Measurements from ENCODE around the gene STARD5.

STARD5 gene

GRCh38 chr15:81311752-81312464 is 12.0 kb downstream of the STARD5 start:
- TF ChIP-seq CTCF (IDR thresholded peaks at IDR 0.05; ENCODE audit: borderline replicate concordance, extremely low read depth, low read length, poor library complexity, severe bottlenecking) (no peak), EZH2 (IDR thresholded peaks at IDR 0.05; ENCODE audit: borderline replicate concordance, low read depth, low read length, severe bottlenecking) (no peak)
- Histone ChIP-seq H3K9me3 (ENCODE audit: insufficient read depth, low read length, severe bottlenecking) (no peaks in the 10 kb centered on the region), H3K36me3 (ENCODE audit: insufficient read depth, low read length) (peaks cover 81% of the 10 kb centered on the region), H3K9ac (ENCODE audit: low read depth, low read length) (no peak overlapping the region), H3K4me1 (ENCODE audit: insufficient read depth, low read length) (no peaks in the 10 kb centered on the region), H3K4me2 (ENCODE audit: insufficient read depth, low read length) (no peak overlapping the region), H3K4me3 (ENCODE audit: low read depth in 1 of 2, low read length in 2 of 2) (no peak overlapping the region), H3K27me3 (ENCODE audit: insufficient read depth, low read length, poor library complexity) (no peaks in the 10 kb centered on the region), H3K27ac (ENCODE audit: low read length) (no peak overlapping the region), H2AFZ (ENCODE audit: low read depth, low read length) (no peak overlapping the region), H3K79me2 (ENCODE audit: insufficient read depth, low read length) (no peaks in the 10 kb centered on the region), H4K20me1 (ENCODE audit: insufficient read depth, low read length) (no peaks in the 10 kb centered on the region; the same call in 1 of the 2 replicates)
- ATAC-seq (ENCODE audit: insufficient read depth, low read depth) (no peak), DNase-seq (no peak)

GRCh38 chr15:81310480-81310879 is 13.5 kb downstream of the STARD5 start:
- ATAC-seq (ENCODE audit: insufficient read depth, low read depth) = no peak

GRCh38 chr15:81309647-81310450 is 14.1 kb downstream of the STARD5 start:
- peaks cover 92% of the 10 kb centered on the region for H3K36me3 ChIP-seq (ENCODE audit: insufficient read depth, low read length)
- TF ChIP-seq EZH2 (IDR thresholded peaks at IDR 0.05; ENCODE audit: borderline replicate concordance, low read depth, low read length, severe bottlenecking) = no peak
- TF ChIP-seq CTCF (IDR thresholded peaks at IDR 0.05; ENCODE audit: borderline replicate concordance, extremely low read depth, low read length, poor library complexity, severe bottlenecking) = no peak
- peak; percentile 29; the same call in 1 of the 3 replicates for ATAC-seq (ENCODE audit: insufficient read depth, low read depth)
- no peaks in the 10 kb centered on the region for H3K9me3 ChIP-seq (ENCODE audit: insufficient read depth, low read length, severe bottlenecking)
- H4K20me1 ChIP-seq (ENCODE audit: insufficient read depth, low read length) = peaks cover 5% of the 10 kb centered on the region
- no peaks in the 10 kb centered on the region for H3K27me3 ChIP-seq (ENCODE audit: insufficient read depth, low read length, poor library complexity)
- H3K79me2 ChIP-seq (ENCODE audit: insufficient read depth, low read length) = no peaks in the 10 kb centered on the region
- H3K4me1 ChIP-seq (ENCODE audit: insufficient read depth, low read length) = no peaks in the 10 kb centered on the region
- H3K4me2 ChIP-seq (ENCODE audit: insufficient read depth, low read length) = no peak overlapping the region
- no peak overlapping the region for H2AFZ ChIP-seq (ENCODE audit: low read depth, low read length)
- H3K27ac ChIP-seq (ENCODE audit: low read length) = no peak overlapping the region
- DNase-seq = no peak
- no peak overlapping the region for H3K9ac ChIP-seq (ENCODE audit: low read depth, low read length)
- H3K4me3 ChIP-seq (ENCODE audit: low read depth in 1 of 2, low read length in 2 of 2) = no peak overlapping the region

More at GRCh38 chr15:81310480-81310879, 13.5 kb downstream of the STARD5 start:
- DNase-seq = no peak
- H2AFZ ChIP-seq (ENCODE audit: low read depth, low read length) = no peak overlapping the region
- no peaks in the 10 kb centered on the region for H3K9me3 ChIP-seq (ENCODE audit: insufficient read depth, low read length, severe bottlenecking)
- no peak overlapping the region for H3K27ac ChIP-seq (ENCODE audit: low read length)
- no peaks in the 10 kb centered on the region for H3K79me2 ChIP-seq (ENCODE audit: insufficient read depth, low read length)
- H3K27me3 ChIP-seq (ENCODE audit: insufficient read depth, low read length, poor library complexity) = no peaks in the 10 kb centered on the region
- H4K20me1 ChIP-seq (ENCODE audit: insufficient read depth, low read length) = peaks cover 5% of the 10 kb centered on the region
- no peak overlapping the region for H3K4me3 ChIP-seq (ENCODE audit: low read depth in 1 of 2, low read length in 2 of 2)
- no peak overlapping the region for H3K4me2 ChIP-seq (ENCODE audit: insufficient read depth, low read length)
- peaks cover 91% of the 10 kb centered on the region for H3K36me3 ChIP-seq (ENCODE audit: insufficient read depth, low read length)
- TF ChIP-seq CTCF (IDR thresholded peaks at IDR 0.05; ENCODE audit: borderline replicate concordance, extremely low read depth, low read length, poor library complexity, severe bottlenecking) (no peak), EZH2 (IDR thresholded peaks at IDR 0.05; ENCODE audit: borderline replicate concordance, low read depth, low read length, severe bottlenecking) (no peak)
- no peaks in the 10 kb centered on the region for H3K4me1 ChIP-seq (ENCODE audit: insufficient read depth, low read length)
- H3K9ac ChIP-seq (ENCODE audit: low read depth, low read length) = no peak overlapping the region

Data from DND-41 (cell line).